Erythroblast (primary cell): Measurements from ENCODE around the gene WDR31.

Experiments used
- GATA1 ChIP-seq: IDR thresholded peaks from 2 replicates; pipeline ENCODE4 v1.6.1; 2011; ENCODE audit warnings: low read depth, mild to moderate bottlenecking, control low read depth, low read length, moderate library complexity
- POLR2A ChIP-seq: IDR thresholded peaks from 2 replicates; pipeline ENCODE4 v1.6.1; 2011; ENCODE audit warnings: mild to moderate bottlenecking, low read length

DNA sequence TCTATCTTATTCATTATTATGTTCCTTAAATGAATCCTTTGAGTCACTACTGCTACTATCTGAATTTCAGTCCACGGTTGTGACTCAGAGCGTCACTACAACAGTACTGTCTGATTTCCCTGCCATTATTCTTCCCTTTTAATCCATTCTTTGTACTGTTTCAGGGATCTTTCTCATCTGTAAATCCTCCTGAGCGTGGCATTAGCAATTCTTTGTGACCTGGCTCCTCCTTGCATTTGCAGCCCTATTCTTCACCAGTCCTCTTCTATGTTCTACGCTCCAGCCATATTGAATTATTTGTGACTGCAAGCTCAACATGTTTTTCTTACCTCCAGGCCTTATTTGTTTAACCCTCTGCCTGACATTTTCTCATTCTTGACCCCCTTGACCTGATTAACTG, 58.7 kb downstream of the WDR31 start:
- TF ChIP-seq POLR2A (no peak), GATA1 (no peak)
